HG02610 (cell line): ENCODE data around the gene TUBD1.
"Not testable (repeated sequence)": the region's sequence is repeated elsewhere in the genome, so short reads cannot be mapped to it uniquely, and the experiment has no call there.

Experiments used
- ATAC-seq: cut with Tn5 transposase; IDR thresholded peaks from one replicate; pipeline ENCODE4 v1.9.1; 2021; ENCODE audit warnings: mild to moderate bottlenecking, moderate library complexity; ENCODE audit not compliant: unreplicated experiment

TUBD1 gene

GRCh38 chr17:59845595-59846393 is 46.9 kb downstream of the TUBD1 start:
- ATAC-seq: no peak

- ATAC-seq: no peak
These were observed 47.7 kb downstream of the TUBD1 start for GRCh38 chr17:59844884-59845594.

GRCh38 chr17:59842901-59843652 is 49.7 kb downstream of the TUBD1 start:
- ATAC-seq: peak; percentile 40

- not testable (repeated sequence) for ATAC-seq
These were observed 50.9 kb downstream of the TUBD1 start for GRCh38 chr17:59841882-59842263.

GRCh38 chr17:59841091-59841881 is 51.5 kb downstream of the TUBD1 start:
- not testable (repeated sequence) for ATAC-seq

GRCh38 chr17:59840329-59841090 is 52.2 kb downstream of the TUBD1 start:
- no peak for ATAC-seq

- no peak for ATAC-seq
These were observed 53.0 kb downstream of the TUBD1 start for GRCh38 chr17:59839651-59840328.

GRCh38 chr17:59838052-59838916 is 54.5 kb downstream of the TUBD1 start:
- ATAC-seq: no peak

GRCh38 chr17:59837308-59838051 is 55.3 kb downstream of the TUBD1 start:
- peak; percentile 84 for ATAC-seq

GRCh38 chr17:59832883-59833379 is 59.8 kb downstream of the TUBD1 start:
- ATAC-seq: no peak

DNA sequence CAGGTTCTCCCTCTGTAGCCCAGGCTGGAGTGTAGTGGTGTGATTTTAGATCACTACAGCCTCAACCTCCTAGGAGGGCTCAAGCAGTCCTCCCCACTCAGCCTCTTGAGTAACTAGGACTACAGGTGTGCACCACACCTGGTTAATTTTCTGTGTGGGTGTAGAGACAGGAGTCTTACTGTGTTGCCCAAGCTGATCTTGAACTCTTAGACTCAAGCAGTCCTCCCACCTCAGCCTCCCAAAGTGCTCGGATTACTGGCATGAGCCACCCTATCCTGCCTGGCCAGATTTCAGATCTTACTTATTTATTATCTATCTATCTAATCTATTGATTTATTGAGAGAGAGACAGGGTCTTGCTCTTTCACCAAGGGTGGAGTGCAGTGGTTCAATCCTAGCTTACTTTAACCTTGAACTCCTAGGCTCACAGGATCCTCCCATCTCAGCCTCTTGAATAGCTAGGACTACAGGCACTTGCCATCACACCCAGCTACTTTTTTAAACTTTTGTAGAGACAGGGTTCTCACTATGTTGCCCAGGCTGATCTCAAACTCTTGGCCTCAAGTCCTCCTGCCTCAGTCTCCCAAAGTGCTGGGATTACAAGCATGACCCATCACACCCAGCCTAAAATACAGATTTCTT is 61.8 kb downstream of the TUBD1 start:
- no peak for ATAC-seq

DNA sequence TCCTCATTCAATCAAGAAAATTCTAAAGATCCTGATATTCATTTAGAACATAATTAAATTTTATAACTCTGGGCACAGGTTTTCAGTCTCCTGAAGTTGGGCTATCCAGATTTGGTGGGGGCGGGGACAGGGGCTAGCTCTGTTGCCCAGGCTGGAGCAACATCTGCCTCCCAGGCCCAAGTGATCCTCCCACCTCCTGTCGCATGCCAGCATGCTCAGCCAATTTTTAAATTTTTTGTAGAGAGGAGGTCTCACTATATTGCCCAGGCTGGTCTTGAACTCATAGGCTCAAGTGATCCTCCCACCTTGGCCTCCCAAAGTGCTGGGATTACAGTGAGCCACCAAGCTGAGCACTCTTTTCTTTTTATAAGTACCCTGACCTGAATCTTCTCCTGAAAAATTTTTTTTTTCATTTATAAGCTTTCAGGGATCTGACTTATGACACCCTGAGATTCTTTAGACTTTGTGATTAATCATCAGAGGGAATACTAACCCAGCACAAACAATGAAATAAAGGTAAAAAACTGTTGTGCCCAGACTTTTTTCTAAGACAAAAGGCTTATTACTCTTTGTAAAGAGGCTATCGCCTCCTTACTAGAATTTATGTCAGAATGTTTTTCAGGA is 62.6 kb downstream of the TUBD1 start:
- ATAC-seq: no peak

GRCh38 chr17:59829217-59830006 is 63.3 kb downstream of the TUBD1 start:
- peak; percentile 83 for ATAC-seq

- not testable (repeated sequence) for ATAC-seq
These were observed 63.9 kb downstream of the TUBD1 start for GRCh38 chr17:59828819-59829216.

- no peak for ATAC-seq
These were observed 64.3 kb downstream of the TUBD1 start for GRCh38 chr17:59828478-59828760.
